H9 (cell line): ENCODE results near the gene TCTN2. TPM values are rescaled to one million over a fixed set of nuclear protein-coding genes. Genes with fewer than 3 reads are reported as not detected.

Experiments used
- DNase-seq: peaks from one replicate; pipeline ENCODE4 v3.0.0-alpha.2; 2017
- H2AFZ ChIP-seq: one replicate; pipeline ENCODE4 v1.6.1; 2013; ENCODE audit warnings: mild to moderate bottlenecking, low read length, control low read depth, moderate library complexity
- H2AK5ac ChIP-seq: 2 replicates; pipeline ENCODE4 v1.6.1; 2013; ENCODE audit warnings: low read length, control low read depth, mixed read lengths; ENCODE audit not compliant: insufficient read length
- H2BK120ac ChIP-seq: one replicate; pipeline ENCODE4 v1.6.1; 2013; ENCODE audit warnings: low read depth, mild to moderate bottlenecking, low read length, control low read depth, inconsistent platforms; ENCODE audit not compliant: poor library complexity, severe bottlenecking
- H2BK12ac ChIP-seq: 2 replicates; pipeline ENCODE4 v1.6.1; 2013; ENCODE audit warnings: low read length, control low read depth, mixed read lengths, low read depth; ENCODE audit not compliant: insufficient read length
- H2BK15ac ChIP-seq: 2 replicates; pipeline ENCODE4 v1.6.1; 2013; ENCODE audit warnings: low read depth, low read length, control low read depth
- H2BK20ac ChIP-seq: one replicate; pipeline ENCODE4 v1.6.1; 2013; ENCODE audit warnings: low read depth, mild to moderate bottlenecking, low read length, control low read depth, inconsistent platforms; ENCODE audit not compliant: poor library complexity, severe bottlenecking
- H2BK5ac ChIP-seq: 2 replicates; pipeline ENCODE4 v1.6.1; 2013; ENCODE audit warnings: low read length, control low read depth, mixed read lengths; ENCODE audit not compliant: insufficient read length
- H3K14ac ChIP-seq: 2 replicates; pipeline ENCODE4 v1.6.1; 2013; ENCODE audit warnings: low read length, control low read depth; ENCODE audit not compliant: insufficient read depth
- H3K18ac ChIP-seq: 2 replicates; pipeline ENCODE4 v1.6.1; 2013; ENCODE audit warnings: low read depth, mild to moderate bottlenecking, mixed read lengths, low read length, control low read depth; ENCODE audit not compliant: insufficient read length
- H3K23ac ChIP-seq: 2 replicates; pipeline ENCODE4 v1.6.1; 2013; ENCODE audit warnings: low read length, control low read depth, mixed read lengths, low read depth; ENCODE audit not compliant: insufficient read length
- H3K23me2 ChIP-seq: 2 replicates; pipeline ENCODE4 v1.6.1; 2013; ENCODE audit warnings: low read depth, mild to moderate bottlenecking, mixed read lengths, low read length, control low read depth; ENCODE audit not compliant: insufficient read length, poor library complexity, severe bottlenecking
- H3K27ac ChIP-seq: 2 replicates; pipeline ENCODE4 v1.5.1; 2013; ENCODE audit warnings: low read length, control low read depth, mixed read lengths, low read depth; ENCODE audit not compliant: insufficient read length
- H3K27me3 ChIP-seq: 2 replicates; pipeline ENCODE4 v1.6.1; 2013; ENCODE audit warnings: low read length, control low read depth, inconsistent platforms; ENCODE audit not compliant: insufficient read depth
- H3K4ac ChIP-seq: 2 replicates; pipeline ENCODE4 v1.6.1; 2013; ENCODE audit warnings: low read depth, mild to moderate bottlenecking, control low read depth, inconsistent platforms, low read length, moderate library complexity
- H3K4me1 ChIP-seq: 2 replicates; pipeline ENCODE4 v1.6.1; 2013; ENCODE audit warnings: low read length, control low read depth, inconsistent platforms; ENCODE audit not compliant: insufficient read depth
- H3K4me2 ChIP-seq: 2 replicates; pipeline ENCODE4 v1.6.1; 2013; ENCODE audit warnings: low read length, control low read depth, mixed read lengths; ENCODE audit not compliant: insufficient read length, insufficient read depth
- H3K56ac ChIP-seq: 2 replicates; pipeline ENCODE4 v1.6.1; 2013; ENCODE audit warnings: low read depth, mild to moderate bottlenecking, mixed read lengths, low read length, control low read depth; ENCODE audit not compliant: insufficient read length
- H3K79me1 ChIP-seq: 2 replicates; pipeline ENCODE4 v1.6.1; 2013; ENCODE audit warnings: low read depth, mild to moderate bottlenecking, moderate library complexity, low read length, control low read depth, inconsistent platforms; ENCODE audit not compliant: insufficient read depth, poor library complexity, severe bottlenecking
- H3K79me2 ChIP-seq: 2 replicates; pipeline ENCODE4 v1.6.1; 2013; ENCODE audit warnings: low read length, control low read depth, inconsistent platforms; ENCODE audit not compliant: insufficient read depth
- H3K9ac ChIP-seq: 2 replicates; pipeline ENCODE4 v1.6.1; 2013; ENCODE audit warnings: low read length, control low read depth, mixed read lengths; ENCODE audit not compliant: insufficient read length; ENCODE audit errors: extremely low read depth
- H3K9me3 ChIP-seq: one replicate; pipeline ENCODE4 v1.6.1; 2013; ENCODE audit warnings: low read depth, low read length, inconsistent platforms; ENCODE audit not compliant: control insufficient read depth
- H3T11ph ChIP-seq: one replicate; pipeline ENCODE4 v1.6.1; 2013; ENCODE audit warnings: mild to moderate bottlenecking, low read length, control low read depth, inconsistent platforms
- H4K20me1 ChIP-seq: one replicate; pipeline ENCODE4 v1.6.1; 2013; ENCODE audit not compliant: control insufficient read depth, insufficient read length, insufficient read depth
- H4K5ac ChIP-seq: 2 replicates; pipeline ENCODE4 v1.6.1; 2013; ENCODE audit warnings: low read depth, mild to moderate bottlenecking, mixed read lengths, low read length, control low read depth; ENCODE audit not compliant: insufficient read length
- H4K8ac ChIP-seq: replicated peaks from 2 replicates; pipeline ENCODE4 v1.6.1; 2013; ENCODE audit warnings: low read length, control low read depth, mixed read lengths, low read depth; ENCODE audit not compliant: insufficient read length
- H4K91ac ChIP-seq: 2 replicates; pipeline ENCODE4 v1.6.1; 2013; ENCODE audit warnings: low read depth, mild to moderate bottlenecking, moderate library complexity, mixed read lengths, low read length, control low read depth; ENCODE audit not compliant: insufficient read length
- H3K27ac Mint-ChIP-seq, 3 experiments: 2 replicates in 2 of 3; 3 replicates in 1 of 3; pipeline ENCODE4 v1.8.0; 2020 to 2021; ENCODE audit warnings: mixed read lengths in 3 of 3, mild to moderate bottlenecking in 1 of 3, moderate library complexity in 1 of 3
- H3K27me3 Mint-ChIP-seq: 2 replicates; pipeline ENCODE4 v1.8.0; 2021; ENCODE audit warnings: low read depth, mild to moderate bottlenecking, moderate library complexity, mixed read lengths
- H3K36me3 Mint-ChIP-seq, 3 experiments: 2 replicates in 2 of 3; 3 replicates in 1 of 3; pipeline ENCODE4 v1.8.0; 2020 to 2021; ENCODE audit warnings: low read depth in 3 of 3, mixed read lengths in 3 of 3; ENCODE audit not compliant: insufficient read depth in 1 of 3
- H3K4me1 Mint-ChIP-seq, 2 experiments: 2 replicates each; pipeline ENCODE4 v1.8.0; 2020; ENCODE audit warnings: mixed read lengths in 2 of 2
- H3K4me3 Mint-ChIP-seq, 2 experiments: 2 replicates in 1 of 2; 3 replicates in 1 of 2; pipeline ENCODE4 v1.8.0; 2020 to 2021; ENCODE audit warnings: mild to moderate bottlenecking in 2 of 2, mixed read lengths in 2 of 2, moderate library complexity in 1 of 2
- H3K9me3 Mint-ChIP-seq, 2 experiments: 2 replicates in 1 of 2; 3 replicates in 1 of 2; pipeline ENCODE4 v1.8.0; 2020; ENCODE audit warnings: mild to moderate bottlenecking in 2 of 2, mixed read lengths in 2 of 2, moderate library complexity in 1 of 2
- CTCF ChIP-seq: fragments of 200-600 bp; sonication (generic); conservative IDR thresholded peaks from 3 replicates; pipeline ENCODE4 v1.8.0; 2021; ENCODE audit warnings: antibody characterized with exemption, mild to moderate bottlenecking
- WGBS: extraction: QIAGEN DNeasy Blood & Tissue Kit; methylation state at CpG from one replicate; pipeline ENCODE4 v1.1.7; 2013; ENCODE audit warnings: missing lambda C conversion rate, low lambda C conversion rate, mixed read lengths; ENCODE audit not compliant: insufficient read length; ENCODE audit errors: extremely low coverage; 5-methylcytosine and 5-hydroxymethylcytosine counted together
- total RNA-seq: library from RNA; stranded (reverse); gene quantifications from 2 replicates; pipeline ENCODE4 v1.2.1, GENCODE V29; 2021

TCTN2 gene
- total RNA-seq, 1 experiment from 2014 or later, result 7.4 TPM

GRCh38 chr12:123748661-123749060 lies 77.7 kb downstream of the TCTN2 start:
- H3K27ac Mint-ChIP-seq, result no peak overlapping the region
- no peak overlapping the region for H2AFZ ChIP-seq
- no peak overlapping the region for H2BK5ac ChIP-seq
- H3K79me1 ChIP-seq, result no peaks in the 10 kb centered on the region
- no peak overlapping the region for H3K4ac ChIP-seq
- no peaks in the 10 kb centered on the region for H3K27me3 ChIP-seq
- no peak for DNase-seq
- H3K23ac ChIP-seq, result no peak overlapping the region
- no CpG with 5 or more reads among the region's 4 CpGs for WGBS
- H4K8ac ChIP-seq, result no peak overlapping the region
- no peak overlapping the region for H4K5ac ChIP-seq
- H4K91ac ChIP-seq, result no peak overlapping the region
- no peak overlapping the region for H3K27ac ChIP-seq
- no peak overlapping the region for H3K14ac ChIP-seq
- no peaks in the 10 kb centered on the region for H3K4me1 Mint-ChIP-seq
- H3K23me2 ChIP-seq, result no peaks in the 10 kb centered on the region
- no peak overlapping the region for H2BK120ac ChIP-seq
- no peak overlapping the region for H3K56ac ChIP-seq
- no peak overlapping the region for H3K4me2 ChIP-seq
- H3K4me3 Mint-ChIP-seq, result no peak overlapping the region
- peaks cover 43 to 78% (median 72%) of the 10 kb centered on the region in 3 experiments for H3K36me3 Mint-ChIP-seq
- TF ChIP-seq CTCF, result no peak
- H2BK20ac ChIP-seq, result no peak overlapping the region
- H3K18ac ChIP-seq, result no peak overlapping the region
- no peaks in the 10 kb centered on the region for H4K20me1 ChIP-seq
- no peak overlapping the region for H3T11ph ChIP-seq
- no peak overlapping the region for H2BK15ac ChIP-seq
- no peak overlapping the region for H2BK12ac ChIP-seq
- H2AK5ac ChIP-seq, result no peak overlapping the region
- H3K9ac ChIP-seq, result no peak overlapping the region
- no peaks in the 10 kb centered on the region for H3K9me3 Mint-ChIP-seq
- no peaks in the 10 kb centered on the region for H3K79me2 ChIP-seq
- H3K9me3 ChIP-seq, result no peaks in the 10 kb centered on the region
- no peaks in the 10 kb centered on the region for H3K27me3 Mint-ChIP-seq
- H3K4me1 ChIP-seq, result no peaks in the 10 kb centered on the region
